Liver (tissue), 3 donors: ENCODE data around the gene ELMO2.

Experiments
- GABPA ChIP-seq, 2 donors: IDR thresholded peaks in 1 of 2; conservative IDR thresholded peaks in 1 of 2; 2 replicates each; pipeline ENCODE4 v1.6.1; 2016; ENCODE audit warnings: antibody characterized with exemption in 2 of 2, mild to moderate bottlenecking in 1 of 2, moderate library complexity in 1 of 2
- HNF4A ChIP-seq, 2 donors: conservative IDR thresholded peaks; 2 replicates each; pipeline ENCODE4 v1.6.1; 2016; ENCODE audit warnings: antibody characterized with exemption in 2 of 2, mild to moderate bottlenecking in 2 of 2
- MAX ChIP-seq: IDR thresholded peaks from 2 replicates; pipeline ENCODE4 v1.6.1; 2016; ENCODE audit warnings: antibody characterized with exemption
- RAD21 ChIP-seq, 2 donors: IDR thresholded peaks; 2 replicates each; pipeline ENCODE4 v1.6.1; 2016; ENCODE audit warnings: antibody characterized with exemption in 2 of 2, mild to moderate bottlenecking in 2 of 2
- TAF1 ChIP-seq: conservative IDR thresholded peaks from 2 replicates; pipeline ENCODE4 v1.6.1; 2016; ENCODE audit warnings: antibody characterized with exemption, mild to moderate bottlenecking
- TF ChIP-seq, protein P1 (sequence below): IDR thresholded peaks from 2 replicates; pipeline ENCODE4 v1.6.1; 2016; ENCODE audit warnings: antibody characterized with exemption, mild to moderate bottlenecking
- TF ChIP-seq, protein P2 (sequence below): fragments of 150-350 bp; IDR thresholded peaks from 2 replicates; pipeline ENCODE4 v1.5.1; 2017; ENCODE audit warnings: improper control_type of control experiment, low read depth, low read length; ENCODE audit not compliant: missing input control
- TF ChIP-seq, protein P3 (sequence below): IDR thresholded peaks from 2 replicates; pipeline ENCODE4 v1.6.1; 2016; ENCODE audit warnings: antibody characterized with exemption
- donor health status: healthy.
- donor health status: healthy.

- TF ChIP-seq, protein P1, sequence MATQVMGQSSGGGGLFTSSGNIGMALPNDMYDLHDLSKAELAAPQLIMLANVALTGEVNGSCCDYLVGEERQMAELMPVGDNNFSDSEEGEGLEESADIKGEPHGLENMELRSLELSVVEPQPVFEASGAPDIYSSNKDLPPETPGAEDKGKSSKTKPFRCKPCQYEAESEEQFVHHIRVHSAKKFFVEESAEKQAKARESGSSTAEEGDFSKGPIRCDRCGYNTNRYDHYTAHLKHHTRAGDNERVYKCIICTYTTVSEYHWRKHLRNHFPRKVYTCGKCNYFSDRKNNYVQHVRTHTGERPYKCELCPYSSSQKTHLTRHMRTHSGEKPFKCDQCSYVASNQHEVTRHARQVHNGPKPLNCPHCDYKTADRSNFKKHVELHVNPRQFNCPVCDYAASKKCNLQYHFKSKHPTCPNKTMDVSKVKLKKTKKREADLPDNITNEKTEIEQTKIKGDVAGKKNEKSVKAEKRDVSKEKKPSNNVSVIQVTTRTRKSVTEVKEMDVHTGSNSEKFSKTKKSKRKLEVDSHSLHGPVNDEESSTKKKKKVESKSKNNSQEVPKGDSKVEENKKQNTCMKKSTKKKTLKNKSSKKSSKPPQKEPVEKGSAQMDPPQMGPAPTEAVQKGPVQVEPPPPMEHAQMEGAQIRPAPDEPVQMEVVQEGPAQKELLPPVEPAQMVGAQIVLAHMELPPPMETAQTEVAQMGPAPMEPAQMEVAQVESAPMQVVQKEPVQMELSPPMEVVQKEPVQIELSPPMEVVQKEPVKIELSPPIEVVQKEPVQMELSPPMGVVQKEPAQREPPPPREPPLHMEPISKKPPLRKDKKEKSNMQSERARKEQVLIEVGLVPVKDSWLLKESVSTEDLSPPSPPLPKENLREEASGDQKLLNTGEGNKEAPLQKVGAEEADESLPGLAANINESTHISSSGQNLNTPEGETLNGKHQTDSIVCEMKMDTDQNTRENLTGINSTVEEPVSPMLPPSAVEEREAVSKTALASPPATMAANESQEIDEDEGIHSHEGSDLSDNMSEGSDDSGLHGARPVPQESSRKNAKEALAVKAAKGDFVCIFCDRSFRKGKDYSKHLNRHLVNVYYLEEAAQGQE: no peak
- TF ChIP-seq, protein P2, sequence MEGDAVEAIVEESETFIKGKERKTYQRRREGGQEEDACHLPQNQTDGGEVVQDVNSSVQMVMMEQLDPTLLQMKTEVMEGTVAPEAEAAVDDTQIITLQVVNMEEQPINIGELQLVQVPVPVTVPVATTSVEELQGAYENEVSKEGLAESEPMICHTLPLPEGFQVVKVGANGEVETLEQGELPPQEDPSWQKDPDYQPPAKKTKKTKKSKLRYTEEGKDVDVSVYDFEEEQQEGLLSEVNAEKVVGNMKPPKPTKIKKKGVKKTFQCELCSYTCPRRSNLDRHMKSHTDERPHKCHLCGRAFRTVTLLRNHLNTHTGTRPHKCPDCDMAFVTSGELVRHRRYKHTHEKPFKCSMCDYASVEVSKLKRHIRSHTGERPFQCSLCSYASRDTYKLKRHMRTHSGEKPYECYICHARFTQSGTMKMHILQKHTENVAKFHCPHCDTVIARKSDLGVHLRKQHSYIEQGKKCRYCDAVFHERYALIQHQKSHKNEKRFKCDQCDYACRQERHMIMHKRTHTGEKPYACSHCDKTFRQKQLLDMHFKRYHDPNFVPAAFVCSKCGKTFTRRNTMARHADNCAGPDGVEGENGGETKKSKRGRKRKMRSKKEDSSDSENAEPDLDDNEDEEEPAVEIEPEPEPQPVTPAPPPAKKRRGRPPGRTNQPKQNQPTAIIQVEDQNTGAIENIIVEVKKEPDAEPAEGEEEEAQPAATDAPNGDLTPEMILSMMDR: no peak
- no peak for TF ChIP-seq MAX
- no peak for TF ChIP-seq GABPA (IDR thresholded peaks at IDR 0.05 in 1 of 2, conservative IDR thresholded peaks at IDR 0.05 in 1 of 2)
- TF ChIP-seq RAD21 (IDR thresholded peaks at IDR 0.05): no peak
- no peak for TF ChIP-seq TAF1
- TF ChIP-seq, protein P3, sequence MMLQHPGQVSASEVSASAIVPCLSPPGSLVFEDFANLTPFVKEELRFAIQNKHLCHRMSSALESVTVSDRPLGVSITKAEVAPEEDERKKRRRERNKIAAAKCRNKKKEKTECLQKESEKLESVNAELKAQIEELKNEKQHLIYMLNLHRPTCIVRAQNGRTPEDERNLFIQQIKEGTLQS: no peak
- no peak for TF ChIP-seq HNF4A (conservative IDR thresholded peaks at IDR 0.05)
These were observed 18.1 kb downstream of the ELMO2 start for GRCh38 chr20:46388201-46388836.
